ENCODE measurements around the gene LCN15. TPM values are rescaled to one million over a fixed set of nuclear protein-coding genes. Genes with fewer than 3 reads are reported as not detected.
A peak's percentile ranks its signal among the peaks of the same experiment; 100 is the strongest.

LCN15 gene
- total RNA-seq (not detected), polyA plus RNA-seq (not detected)
- long read RNA-seq, donor 1 = 0 reads
- long read RNA-seq, donor 2 = 0 reads
- long read RNA-seq, donor 3 = 0 reads

GRCh38 chr9:136764301-136764891, at the start of gene LCN15:
Gene LCN15 (minus strand): TSS chr9:136764518. CDS start chr9:136764488, 30 bp downstream.
- Histone ChIP-seq H3K36me3 (no peaks in the 10 kb centered on the region), H3K27ac (no peak within 1 kb of the TSS), H3K27me3 (no peaks in the 10 kb centered on the region), H3K4me1 (ENCODE audit: insufficient read depth) (no peaks in the 10 kb centered on the region), H3K9me3 (no peaks in the 10 kb centered on the region), H3K4me3 (no peak within 1 kb of the TSS)
- DNase-seq = peak in 1 of 5 donors; percentile 30
- intact Hi-C loops (cut with DNase I) = no loop called here
- 72 to 78% (median 73%) methylated on average over 8 to 14 of the region's 14 CpGs for WGBS, 3 donors
- TF ChIP-seq POLR2A (IDR thresholded peaks at IDR 0.05) = no peak

- DNase-seq = no peak
- Histone ChIP-seq H3K27me3 (no peaks in the 10 kb centered on the region), H3K27ac (no peak overlapping the region), H3K4me1 (ENCODE audit: insufficient read depth) (peaks cover 3% of the 10 kb centered on the region), H3K36me3 (no peaks in the 10 kb centered on the region), H3K4me3 (peak overlapping the region; percentile 94), H3K9me3 (no peaks in the 10 kb centered on the region)
- 1 to 3% (median 2%) methylated on average over 14 of the region's 14 CpGs for WGBS, 3 donors
- no peak for TF ChIP-seq CTCF (IDR thresholded peaks at IDR 0.05)
- TF ChIP-seq POLR2A (IDR thresholded peaks at IDR 0.05) = no peak
- no peak for TF ChIP-seq EP300 (IDR thresholded peaks at IDR 0.05)
- intact Hi-C loops (cut with DNase I) = no loop called here
Observed at GRCh38 chr9:136808806-136809158, 44.5 kb upstream of the LCN15 start.

- Histone ChIP-seq H3K27ac (peak overlapping the region; percentile 16 to 76), H3K4me3 (peak overlapping the region; percentile 94), H3K9me3 (no peaks in the 10 kb centered on the region), H3K4me1 (ENCODE audit: insufficient read depth) (peaks cover 3% of the 10 kb centered on the region), H3K36me3 (no peaks in the 10 kb centered on the region), H3K27me3 (no peaks in the 10 kb centered on the region)
- DNase-seq = peak in 3 of 5 donors; percentile 53 to 74 (median 70)
- TF ChIP-seq POLR2A (IDR thresholded peaks at IDR 0.05) (no peak), CTCF (IDR thresholded peaks at IDR 0.05) (no peak)
- WGBS, 3 donors = 0 to 1% (median 0%) methylated on average over 47 to 93 of the region's 93 CpGs
- intact Hi-C loops (cut with DNase I) = no loop called here
Observed at GRCh38 chr9:136808075-136808805, 43.9 kb upstream of the LCN15 start.

GRCh38 chr9:136807281-136808074, 43.2 kb upstream of the LCN15 start, which contains the start of gene RABL6:
Gene RABL6 (plus strand): TSS chr9:136807948. CDS start chr9:136808197, 249 bp downstream.
- H3K27me3 ChIP-seq = no peaks in the 10 kb centered on the region
- peak; percentile 76 to 89 (median 83) for DNase-seq
- H3K27ac ChIP-seq = peak within 1 kb of the TSS; percentile 76 to 79
- WGBS, 3 donors = 0 to 1% (median 1%) methylated on average over 37 to 96 of the region's 96 CpGs
- TF ChIP-seq EP300 (IDR thresholded peaks at IDR 0.05) = no peak
- TF ChIP-seq CTCF (IDR thresholded peaks at IDR 0.05) = no peak
- peak; percentile 66 for TF ChIP-seq POLR2A (IDR thresholded peaks at IDR 0.05)
- intact Hi-C loops (cut with DNase I) = no loop called here
- H3K4me1 ChIP-seq (ENCODE audit: insufficient read depth) = peaks cover 3% of the 10 kb centered on the region
- H3K9me3 ChIP-seq = no peaks in the 10 kb centered on the region
- H3K4me3 ChIP-seq = peak within 1 kb of the TSS; percentile 94
- no peaks in the 10 kb centered on the region for H3K36me3 ChIP-seq

Data from ovary (tissue), 10 donors.